ENCODE measurements around the gene PSTPIP1. TPM values are rescaled to one million over a fixed set of nuclear protein-coding genes. Genes with fewer than 3 reads are reported as not detected.

The PSTPIP1 gene
- total RNA-seq, 1 donor from 2014 or later, result 13.3 TPM

- no peaks in the 10 kb centered on the region for H3K9me3 ChIP-seq
- intact Hi-C loops (cut with DNase I), result loop anchor here (5.0 kb wide), 1 partner anchor 524 kb away; no protein-coding TSS in a partner anchor
- no peak for DNase-seq (ENCODE audit: extremely low spot score in 2 of 2)
- no peaks in the 10 kb centered on the region for H3K27me3 ChIP-seq
- H3K36me3 ChIP-seq, result no peaks in the 10 kb centered on the region
- TF ChIP-seq CTCF (IDR thresholded peaks at IDR 0.05), result no peak
- TF ChIP-seq POLR2A (IDR thresholded peaks at IDR 0.05), result no peak
- no peak for TF ChIP-seq POLR2AphosphoS5 (IDR thresholded peaks at IDR 0.05; ENCODE audit: insufficient read depth in 1 of 2, low read depth in 1 of 2)
- peaks cover 4% of the 10 kb centered on the region for H3K4me1 ChIP-seq
- no peak overlapping the region for H3K27ac ChIP-seq
- no peak overlapping the region for H3K4me3 ChIP-seq
Observed at GRCh38 chr15:77022646-77023575, 28.0 kb downstream of the PSTPIP1 start.

- TF ChIP-seq CTCF (IDR thresholded peaks at IDR 0.05) (no peak), POLR2A (IDR thresholded peaks at IDR 0.05) (no peak), POLR2AphosphoS5 (IDR thresholded peaks at IDR 0.05; ENCODE audit: insufficient read depth in 1 of 2, low read depth in 1 of 2) (no peak)
- Histone ChIP-seq H3K27me3 (no peaks in the 10 kb centered on the region), H3K4me1 (peaks cover 12% of the 10 kb centered on the region), H3K9me3 (no peaks in the 10 kb centered on the region), H3K4me3 (no peak overlapping the region), H3K36me3 (no peaks in the 10 kb centered on the region), H3K27ac (no peak overlapping the region)
- intact Hi-C loops (cut with DNase I), result loop anchor here (5.0 kb wide), 1 partner anchor 524 kb away; no protein-coding TSS in a partner anchor
- no peak for DNase-seq (ENCODE audit: extremely low spot score in 2 of 2)
Observed at GRCh38 chr15:77023576-77024272, 28.8 kb downstream of the PSTPIP1 start.

GRCh38 chr15:77024273-77025082 is 29.6 kb downstream of the PSTPIP1 start:
- H3K27ac ChIP-seq, result no peak overlapping the region
- no peak overlapping the region for H3K4me3 ChIP-seq
- intact Hi-C loops (cut with DNase I), result loop anchor here (5.0 kb wide), 1 partner anchor 523 kb away; no protein-coding TSS in a partner anchor
- no peaks in the 10 kb centered on the region for H3K27me3 ChIP-seq
- peaks cover 13% of the 10 kb centered on the region for H3K4me1 ChIP-seq
- H3K9me3 ChIP-seq, result no peaks in the 10 kb centered on the region
- no peaks in the 10 kb centered on the region for H3K36me3 ChIP-seq
- DNase-seq (ENCODE audit: extremely low spot score in 2 of 2), result no peak
- TF ChIP-seq POLR2AphosphoS5 (IDR thresholded peaks at IDR 0.05; ENCODE audit: insufficient read depth in 1 of 2, low read depth in 1 of 2), result no peak
- peak; percentile 85 to 97 (median 87) for TF ChIP-seq CTCF (IDR thresholded peaks at IDR 0.05)
- no peak for TF ChIP-seq POLR2A (IDR thresholded peaks at IDR 0.05)

- DNase-seq (ENCODE audit: extremely low spot score in 2 of 2), result no peak
- peaks cover 13% of the 10 kb centered on the region for H3K4me1 ChIP-seq
- intact Hi-C loops (cut with DNase I), result no loop called here
- no peaks in the 10 kb centered on the region for H3K9me3 ChIP-seq
- H3K4me3 ChIP-seq, result no peak overlapping the region
- H3K36me3 ChIP-seq, result no peaks in the 10 kb centered on the region
- no peaks in the 10 kb centered on the region for H3K27me3 ChIP-seq
- H3K27ac ChIP-seq, result no peak overlapping the region
- TF ChIP-seq POLR2AphosphoS5 (IDR thresholded peaks at IDR 0.05; ENCODE audit: insufficient read depth in 1 of 2, low read depth in 1 of 2) (no peak), CTCF (IDR thresholded peaks at IDR 0.05) (no peak), POLR2A (IDR thresholded peaks at IDR 0.05) (no peak)
Observed at GRCh38 chr15:77025083-77025901, 30.4 kb downstream of the PSTPIP1 start.

All from vagina (tissue), 2 donors.